GM18867 (cell line): Measurements from ENCODE around the gene ZEB2.

ENCODE experiments used
- ATAC-seq: cut with Tn5 transposase; IDR thresholded peaks from one replicate; pipeline ENCODE4 v1.9.1; 2021; ENCODE audit warnings: mild to moderate bottlenecking, moderate library complexity; ENCODE audit not compliant: unreplicated experiment

ZEB2 gene

GRCh38 chr2:144454466-144455287 lies 65.2 kb downstream of the ZEB2 start:
- peak; percentile 58 for ATAC-seq

DNA sequence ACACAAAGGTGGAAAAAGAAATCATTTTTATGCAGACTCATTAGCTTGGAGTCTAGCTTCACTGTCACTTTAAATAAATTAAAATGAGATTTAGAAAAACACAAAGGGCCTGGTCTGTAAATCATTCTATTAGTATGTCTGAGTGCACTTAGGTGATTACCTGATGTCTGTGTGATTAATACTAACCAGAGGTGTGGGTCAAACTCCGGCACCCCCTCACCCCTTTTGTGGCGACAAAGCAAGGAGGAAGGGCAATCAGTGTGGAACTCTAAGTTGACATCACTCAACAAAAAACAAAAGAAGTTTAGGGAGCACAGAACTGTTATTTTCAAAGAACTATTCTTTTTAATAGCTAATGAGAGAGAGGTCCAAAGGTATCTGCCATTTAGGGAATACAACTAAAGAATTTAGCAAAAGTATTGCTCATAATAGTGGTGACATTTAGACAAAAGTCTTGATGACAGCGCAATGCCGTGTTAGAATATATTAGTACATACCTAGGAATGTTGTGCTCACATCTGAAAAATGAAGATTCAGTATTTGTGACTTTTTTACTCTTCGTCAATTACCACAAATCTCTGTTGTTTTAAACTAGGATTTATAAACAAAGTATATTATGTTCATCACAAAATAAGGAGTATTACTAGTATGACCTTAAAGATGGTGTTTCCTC lies 66.3 kb downstream of the ZEB2 start:
- ATAC-seq = no peak

DNA sequence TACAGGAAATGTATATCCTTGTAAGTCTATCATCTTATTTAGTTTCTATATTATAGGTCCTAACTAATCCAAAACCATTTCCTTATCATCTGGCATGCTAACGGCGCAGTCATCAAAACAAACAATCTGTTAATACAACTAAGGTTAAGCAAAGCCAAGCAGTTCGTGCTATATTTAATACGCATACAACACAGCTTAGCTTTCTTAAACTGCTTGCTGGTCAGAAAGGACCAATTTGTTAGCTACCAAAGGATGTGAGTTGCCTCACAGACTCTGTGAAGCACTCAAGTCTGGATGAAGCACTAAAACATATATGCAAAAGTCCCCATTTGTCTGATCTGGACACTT lies 67.0 kb downstream of the ZEB2 start:
- no peak for ATAC-seq

GRCh38 chr2:144452169-144452988 lies 67.5 kb downstream of the ZEB2 start:
- no peak for ATAC-seq

GRCh38 chr2:144451443-144451842 lies 68.5 kb downstream of the ZEB2 start:
- ATAC-seq = no peak

GRCh38 chr2:144449028-144449406 lies 70.9 kb downstream of the ZEB2 start:
- ATAC-seq = peak; percentile 80

- ATAC-seq = peak; percentile 24
Measured at GRCh38 chr2:144448389-144449027, 71.4 kb downstream of the ZEB2 start.

DNA sequence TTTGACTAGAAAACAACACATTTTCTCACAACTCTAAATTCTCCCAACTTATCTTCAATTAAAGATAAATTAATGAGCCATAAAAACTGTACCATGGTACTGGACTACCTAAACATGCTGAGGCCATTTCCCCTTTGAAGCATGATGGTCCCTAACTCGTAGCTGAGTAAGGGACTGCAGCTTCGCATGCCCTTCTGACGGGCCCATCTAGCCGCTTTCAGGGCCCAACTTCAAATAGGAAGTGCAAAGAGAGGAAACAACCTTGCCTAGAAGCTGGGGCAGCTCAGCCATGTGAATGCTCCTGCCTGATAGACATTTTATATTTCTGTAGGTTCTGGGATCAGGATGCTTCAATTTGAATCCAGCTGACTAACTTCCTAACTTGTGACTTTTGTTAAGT lies 72.4 kb downstream of the ZEB2 start:
- ATAC-seq = no peak

- ATAC-seq = no peak
Measured at GRCh38 chr2:144446136-144446535, 73.8 kb downstream of the ZEB2 start.

GRCh38 chr2:144445196-144445595 lies 74.7 kb downstream of the ZEB2 start:
- no peak for ATAC-seq

- no peak for ATAC-seq
Measured at GRCh38 chr2:144443837-144444817, 75.8 kb downstream of the ZEB2 start.

GRCh38 chr2:144441711-144442141 lies 78.2 kb downstream of the ZEB2 start:
- ATAC-seq = no peak

GRCh38 chr2:144439993-144440392 lies 79.9 kb downstream of the ZEB2 start:
- no peak for ATAC-seq

GRCh38 chr2:144438801-144439631 lies 80.9 kb downstream of the ZEB2 start:
- ATAC-seq = no peak

- no peak for ATAC-seq
Measured at GRCh38 chr2:144437636-144438035, 82.3 kb downstream of the ZEB2 start.

GRCh38 chr2:144434425-144435222 lies 85.3 kb downstream of the ZEB2 start:
- no peak for ATAC-seq

DNA sequence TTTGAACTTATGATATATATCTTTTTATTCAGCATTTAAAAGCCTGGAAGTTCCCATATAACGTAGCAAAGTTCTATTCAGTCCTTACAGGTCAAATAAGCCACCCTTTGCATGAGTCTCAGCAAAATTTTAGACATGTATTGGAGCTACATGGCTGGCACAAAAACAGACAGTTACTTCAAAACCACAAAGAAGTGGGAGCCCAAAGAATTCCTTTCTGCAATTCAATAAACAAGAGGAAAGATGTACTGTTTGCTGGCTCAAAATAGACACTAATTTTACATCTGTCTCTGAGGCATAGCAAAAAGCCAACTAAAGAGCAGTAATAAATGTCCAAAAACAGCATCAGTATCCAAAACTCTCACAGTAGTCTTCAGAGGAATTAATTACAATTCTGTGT lies 87.0 kb downstream of the ZEB2 start:
- no peak for ATAC-seq

DNA sequence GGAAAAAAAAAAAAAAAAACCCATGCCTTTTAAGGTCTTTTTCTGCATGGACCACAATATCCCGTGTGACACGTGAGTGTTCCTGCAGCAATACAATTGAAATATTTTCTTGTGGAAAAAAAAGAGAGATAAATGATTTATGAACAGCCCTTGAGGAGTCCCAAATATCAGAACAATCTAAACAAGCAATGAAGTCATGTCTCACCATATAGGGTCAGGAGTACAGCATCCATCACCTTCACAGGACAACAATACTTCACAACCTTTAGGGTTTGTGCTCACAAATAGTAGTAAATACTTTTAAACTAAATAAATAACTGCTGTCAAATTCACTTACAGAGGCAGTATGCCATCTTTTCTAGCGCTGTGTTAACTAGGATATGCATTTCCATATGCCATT lies 87.9 kb downstream of the ZEB2 start:
- no peak for ATAC-seq
